H1 (cell line): ENCODE data around the gene ATP6V1C2. TPM values are rescaled to one million over a fixed set of nuclear protein-coding genes. Genes with fewer than 3 reads are reported as not detected.

ENCODE experiments used
- CTCF ChIA-PET: fragments of 300-600 bp; sonication (Branson Sonifier 250); formaldehyde crosslinking; loops from one replicate; lab custom pipeline; 2021; ENCODE audit not compliant: partially characterized antibody; lab: Charles Lee
- POLR2A ChIA-PET: fragments of 300-600 bp; sonication (Branson Sonifier 250); formaldehyde crosslinking; loops from one replicate; lab custom pipeline; 2021; ENCODE audit warnings: inconsistent platforms; ENCODE audit not compliant: partially characterized antibody; lab: Charles Lee
- DNase-seq, 2 experiments: peaks; one replicate each; pipeline versions ENCODE4 v3.0.0 to v3.0.0-alpha.2; 2010 to 2022; ENCODE audit warnings: low spot score in 2 of 2, low read depth in 1 of 2, mixed read lengths in 1 of 2
- FAIRE-seq: peaks from 2 replicates; lab custom pipeline; 2011; peaks lifted over from hg19 to GRCh38; lab: Jason Lieb, UNC
- H2AFZ ChIP-seq: 2 replicates; pipeline ENCODE4 v1.8.1; 2012; ENCODE audit warnings: low read length, inconsistent platforms
- H2AK5ac ChIP-seq: 2 replicates; pipeline ENCODE4 v1.6.1; 2013; ENCODE audit warnings: low read depth, low read length
- H2BK120ac ChIP-seq: replicated peaks from 2 replicates; pipeline ENCODE3; 2013; ENCODE audit warnings: low read depth, low read length, inconsistent platforms
- H2BK12ac ChIP-seq: 2 replicates; pipeline ENCODE4 v1.6.1; 2013; ENCODE audit warnings: low read depth, low read length
- H2BK15ac ChIP-seq: 2 replicates; pipeline ENCODE4 v1.6.1; 2013; ENCODE audit warnings: low read length
- H2BK20ac ChIP-seq: 2 replicates; pipeline ENCODE4 v1.6.1; 2013; ENCODE audit warnings: low read length
- H2BK5ac ChIP-seq: 2 replicates; pipeline ENCODE4 v1.6.1; 2013; ENCODE audit warnings: low read depth, low read length
- H3K14ac ChIP-seq: 2 replicates; pipeline ENCODE4 v1.6.1; 2013; ENCODE audit warnings: inconsistent platforms; ENCODE audit not compliant: insufficient read length
- H3K18ac ChIP-seq: 2 replicates; pipeline ENCODE4 v1.6.1; 2013; ENCODE audit warnings: low read length; ENCODE audit errors: extremely low read depth
- H3K23ac ChIP-seq: 2 replicates; pipeline ENCODE4 v1.6.1; 2013; ENCODE audit warnings: inconsistent platforms; ENCODE audit not compliant: insufficient read length
- H3K23me2 ChIP-seq: 2 replicates; pipeline ENCODE4 v1.6.1; 2013; ENCODE audit warnings: low read depth, low read length
- H3K27ac ChIP-seq: 2 replicates; pipeline ENCODE4 v1.6.1; 2011; ENCODE audit warnings: low read depth, low read length, inconsistent platforms
- H3K27me3 ChIP-seq, 4 experiments: replicated peaks in 1 of 4; 1 replicate in 1 of 4; 2 replicates in 3 of 4; pipeline versions ENCODE4 v1.6.1 to v1.8.1; 2011 to 2013; ENCODE audit warnings: low read length in 3 of 4, mild to moderate bottlenecking in 3 of 4, inconsistent platforms in 2 of 4, mixed read lengths in 2 of 4, moderate library complexity in 1 of 4; ENCODE audit not compliant: control insufficient read depth in 3 of 4, insufficient read depth in 3 of 4; ENCODE audit errors: extremely low read depth in 1 of 4
- H3K36me3 ChIP-seq, 4 experiments: 2 replicates each; pipeline versions ENCODE4 v1.6.1 to v1.8.1; 2011 to 2013; ENCODE audit warnings: mild to moderate bottlenecking in 4 of 4, low read length in 3 of 4, moderate library complexity in 2 of 4, control low read depth in 1 of 4, inconsistent platforms in 1 of 4; ENCODE audit not compliant: insufficient read depth in 4 of 4, control insufficient read depth in 2 of 4
- H3K4ac ChIP-seq: replicated peaks from 2 replicates; pipeline ENCODE3; 2013; ENCODE audit warnings: low read length, low read depth, mixed read lengths, inconsistent platforms; ENCODE audit not compliant: insufficient read length
- H3K4me1 ChIP-seq, 4 experiments: replicated peaks in 1 of 4; 1 replicate in 1 of 4; 2 replicates in 3 of 4; pipeline versions ENCODE4 v1.6.1 to v1.8.1; 2011 to 2013; ENCODE audit warnings: low read length in 3 of 4, inconsistent platforms in 2 of 4, mixed read lengths in 1 of 4; ENCODE audit not compliant: insufficient read depth in 4 of 4, control insufficient read depth in 3 of 4
- H3K4me2 ChIP-seq, 2 experiments: 2 replicates each; pipeline versions ENCODE4 v1.6.1 to v1.8.1; 2011 to 2013; ENCODE audit warnings: low read depth in 2 of 2, low read length in 2 of 2, control low read depth in 1 of 2, inconsistent platforms in 1 of 2, mild to moderate bottlenecking in 1 of 2; ENCODE audit not compliant: insufficient read depth in 1 of 2
- H3K4me3 ChIP-seq, 4 experiments: fragments of 200-600, 300-600 bp in 1 of 4; sonication (generic), shearing (Covaris generic), sonication (Bioruptor Twin) in 1 of 4; 2 replicates each; pipeline versions ENCODE4 v1.5.1 to v1.8.1; 2011 to 2016; ENCODE audit warnings: low read length in 4 of 4, low read depth in 3 of 4, control low read depth in 2 of 4, inconsistent platforms in 2 of 4, mild to moderate bottlenecking in 2 of 4, mixed read lengths in 1 of 4, moderate library complexity in 1 of 4; ENCODE audit not compliant: insufficient read depth in 2 of 4; ENCODE audit errors: extremely low read depth in 1 of 4
- H3K56ac ChIP-seq: replicated peaks from 2 replicates; pipeline ENCODE3; 2013; ENCODE audit warnings: low read depth, mild to moderate bottlenecking, mixed read lengths, low read length, inconsistent platforms; ENCODE audit not compliant: insufficient read length
- H3K79me1 ChIP-seq: 2 replicates; pipeline ENCODE4 v1.6.1; 2013; ENCODE audit warnings: low read depth, low read length, control low read depth
- H3K79me2 ChIP-seq, 2 experiments: 2 replicates each; pipeline versions ENCODE4 v1.6.1 to v1.8.1; 2012 to 2013; ENCODE audit warnings: low read length in 2 of 2, mild to moderate bottlenecking in 2 of 2, inconsistent platforms in 1 of 2; ENCODE audit not compliant: insufficient read depth in 2 of 2, control insufficient read depth in 1 of 2
- H3K9ac ChIP-seq, 4 experiments: replicated peaks in 1 of 4; 1 replicate in 1 of 4; 2 replicates in 3 of 4; pipeline versions ENCODE4 v1.6.1 to v1.8.1; 2011 to 2013; ENCODE audit warnings: low read depth in 3 of 4, low read length in 3 of 4, control low read depth in 2 of 4, mild to moderate bottlenecking in 2 of 4, moderate library complexity in 2 of 4, inconsistent platforms in 1 of 4; ENCODE audit errors: extremely low read depth in 1 of 4
- H3K9me3 ChIP-seq, 2 experiments: 2 replicates each; pipeline versions ENCODE4 v1.6.1 to v1.8.1; 2012 to 2013; ENCODE audit warnings: mild to moderate bottlenecking in 2 of 2, moderate library complexity in 2 of 2, control low read depth in 1 of 2, inconsistent platforms in 1 of 2, low read depth in 1 of 2, low read length in 1 of 2, mixed read lengths in 1 of 2; ENCODE audit not compliant: insufficient read depth in 2 of 2
- H4K20me1 ChIP-seq, 2 experiments: replicated peaks in 1 of 2; 2 replicates each; pipeline versions ENCODE3 to v1.8.1; 2011 to 2013; ENCODE audit warnings: inconsistent platforms in 2 of 2, low read length in 2 of 2, mild to moderate bottlenecking in 1 of 2; ENCODE audit not compliant: insufficient read depth in 2 of 2, control insufficient read depth in 1 of 2
- H4K5ac ChIP-seq: 2 replicates; pipeline ENCODE4 v1.6.1; 2013; ENCODE audit warnings: low read length, low read depth, mixed read lengths, inconsistent platforms; ENCODE audit not compliant: insufficient read length
- H4K8ac ChIP-seq: 2 replicates; pipeline ENCODE4 v1.8.0; 2013; ENCODE audit warnings: mild to moderate bottlenecking, moderate library complexity, low read length, inconsistent platforms; ENCODE audit not compliant: insufficient read depth; ENCODE audit errors: extremely low read depth
- H4K91ac ChIP-seq: replicated peaks from 2 replicates; pipeline ENCODE3; 2013; ENCODE audit warnings: low read length, mixed read lengths, inconsistent platforms; ENCODE audit not compliant: insufficient read length
- WGBS, 2 experiments: shearing (Covaris generic) in 1 of 2; methylation state at CpG; one replicate each; pipeline versions ENCODE4 v1.1.6 to v1.1.7; 2013 to 2015; ENCODE audit warnings: low lambda C conversion rate in 2 of 2, mixed read lengths in 2 of 2, inconsistent platforms in 1 of 2, low coverage in 1 of 2, missing lambda C conversion rate in 1 of 2; ENCODE audit not compliant: insufficient replicate concordance in 2 of 2, insufficient coverage in 1 of 2, insufficient read length in 1 of 2; ENCODE audit errors: extremely low coverage in 1 of 2, missing lambda C conversion rate in 1 of 2; 5-methylcytosine and 5-hydroxymethylcytosine counted together
- polyA plus RNA-seq, 7 experiments: library from polyadenylated mRNA; depleted of rRNA in 3 of 7; stranded (reverse) in 5 of 7; unstranded in 2 of 7; fragments of >200 nt in 5 of 7; fragments of 200-250 nt in 2 of 7; gene quantifications; 1 replicate in 5 of 7; 2 replicates in 1 of 7; 4 replicates in 1 of 7; pipeline versions ENCODE4 v1.2.1 to v1.2.3, GENCODE V29; 2011 to 2013; ENCODE audit warnings: missing spikeins in 2 of 7, mixed read lengths in 2 of 7
- total RNA-seq: library from RNA; stranded (reverse); fragmentation: NEBNext Ultra II Directional; extraction: Animal tissue kit (Norgen Biotek cat#: 25700); gene quantifications from 2 replicates; pipeline ENCODE4 v1.2.1, GENCODE V29; 2021

The ATP6V1C2 gene
- total and polyA plus RNA-seq, 2 of the 8 experiments (the other 6 are each of a cell fraction or from before 2014, with no cell fraction given), result 0.29 to 0.74 TPM

GRCh38 chr2:10717628-10718027 lies 3.8 kb upstream of the ATP6V1C2 start:
- no peak overlapping the region for H4K91ac ChIP-seq
- no peak overlapping the region for H3K4ac ChIP-seq
- no peak overlapping the region for H3K27ac ChIP-seq
- 78% methylated on average over 4 of the region's 4 CpGs; no CpG with 5 or more reads in 1 of the 2 experiments for WGBS, 2 experiments
- no peak overlapping the region for H3K18ac ChIP-seq
- H2AFZ ChIP-seq, result no peak overlapping the region
- no peak overlapping the region for H2BK15ac ChIP-seq
- H3K14ac ChIP-seq, result no peak overlapping the region
- no peak overlapping the region for H3K4me3 ChIP-seq
- H4K5ac ChIP-seq, result no peak overlapping the region
- ChIA-PET POLR2A (no interaction called here), CTCF (interaction anchor here (1.1 to 1.3 kb wide), 2 partner anchors 70 to 81 kb away, joined by 3 to 4 read pairs; no protein-coding TSS in a partner anchor)
- H2BK20ac ChIP-seq, result no peak overlapping the region
- H2BK12ac ChIP-seq, result no peak overlapping the region
- H3K23ac ChIP-seq, result no peak overlapping the region
- no peak overlapping the region for H2BK5ac ChIP-seq
- FAIRE-seq (no peak), DNase-seq (no peak)
- peaks cover 26 to 29% (median 29%) of the 10 kb centered on the region in 4 experiments for H3K27me3 ChIP-seq
- H2AK5ac ChIP-seq, result no peak overlapping the region
- H3K36me3 ChIP-seq, result no peaks in the 10 kb centered on the region
- H3K23me2 ChIP-seq, result peaks cover 13% of the 10 kb centered on the region; the same call in 1 of the 2 replicates
- no peak overlapping the region for H3K56ac ChIP-seq
- H4K8ac ChIP-seq, result no peak overlapping the region
- peaks cover 0 to 4% of the 10 kb centered on the region in 2 experiments for H4K20me1 ChIP-seq
- H3K79me2 ChIP-seq, result no peaks in the 10 kb centered on the region
- no peak overlapping the region for H3K4me2 ChIP-seq
- no peak overlapping the region for H2BK120ac ChIP-seq
- no peaks in the 10 kb centered on the region for H3K79me1 ChIP-seq
- peaks cover 0 to 4% (median 3%) of the 10 kb centered on the region in 4 experiments; a peak in 4 of 7 replicates for H3K4me1 ChIP-seq
- no peaks in the 10 kb centered on the region for H3K9me3 ChIP-seq
- no peak overlapping the region for H3K9ac ChIP-seq
